HPDE6-E6E7 (cell line): ENCODE measurements around the gene CFAP92.
"Not testable (repeated sequence)": the region's sequence is repeated elsewhere in the genome, so short reads cannot be mapped to it uniquely, and the experiment has no call there.

ENCODE experiments used
- DNase-seq: peaks from one replicate; pipeline ENCODE4 v3.0.0; 2011; ENCODE audit warnings: missing footprints; ENCODE audit errors: extremely low spot score

CFAP92 gene

DNA sequence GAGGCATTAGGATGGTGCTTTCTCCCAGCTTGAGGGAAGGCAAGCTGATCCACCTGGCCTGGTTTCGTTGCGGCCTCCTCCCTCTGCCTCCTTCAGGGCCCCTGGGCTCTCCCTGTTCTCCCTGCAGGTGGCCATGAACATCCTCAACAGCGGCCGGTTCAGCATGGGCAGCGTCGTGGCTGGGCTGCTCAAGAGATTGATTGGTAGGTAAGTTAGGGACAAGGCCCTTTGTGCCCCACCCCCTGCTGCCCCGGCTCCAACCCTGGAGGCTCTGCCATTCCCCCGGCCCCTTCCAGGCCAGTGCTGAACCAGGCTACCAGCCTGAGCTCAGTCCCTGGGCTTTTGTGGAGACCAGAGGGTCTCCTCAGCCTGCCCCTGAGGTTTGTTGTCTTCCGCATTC lies 91.5 kb downstream of the CFAP92 start:
- no peak for DNase-seq

DNA sequence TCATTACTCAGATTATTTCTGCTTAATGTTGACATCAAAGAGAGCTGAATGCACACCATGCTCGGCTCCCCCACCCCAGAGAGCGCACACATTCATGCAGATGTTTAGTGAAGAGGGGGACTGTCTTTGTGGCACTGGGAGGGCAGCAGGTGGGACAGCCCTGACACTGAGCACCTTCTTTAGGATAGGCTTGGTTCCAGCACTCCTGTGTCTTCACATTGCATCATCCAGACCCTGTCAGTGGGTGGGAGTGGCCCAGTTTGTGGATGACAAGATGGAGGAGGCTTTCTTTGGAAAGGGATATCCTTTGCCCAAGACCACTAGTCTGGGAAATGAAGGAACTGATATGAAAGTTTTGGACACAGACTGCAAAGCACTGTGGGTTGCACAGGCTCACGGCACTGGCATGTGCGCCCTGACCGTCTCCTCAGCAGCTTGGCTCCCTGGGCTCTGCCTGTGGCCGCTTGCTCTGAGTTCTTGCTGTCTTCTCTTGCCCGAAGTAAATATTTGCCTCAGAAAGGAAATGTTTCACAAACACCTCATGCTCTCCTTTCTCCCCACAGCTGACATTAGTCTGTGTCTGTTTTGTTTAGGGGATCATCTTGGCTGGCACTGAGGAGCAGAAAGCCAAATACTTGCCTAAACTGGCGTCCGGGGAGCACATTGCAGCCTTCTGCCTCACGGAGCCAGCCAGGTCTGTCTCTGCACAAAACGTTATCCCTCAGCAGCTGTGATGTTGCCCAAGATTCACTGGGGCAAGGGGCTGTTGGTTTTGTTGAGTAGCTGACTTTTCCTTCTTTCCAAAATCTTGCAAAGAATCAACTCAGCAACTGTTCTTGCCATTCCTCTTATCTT lies 97.8 kb downstream of the CFAP92 start:
- DNase-seq, result no peak

DNA sequence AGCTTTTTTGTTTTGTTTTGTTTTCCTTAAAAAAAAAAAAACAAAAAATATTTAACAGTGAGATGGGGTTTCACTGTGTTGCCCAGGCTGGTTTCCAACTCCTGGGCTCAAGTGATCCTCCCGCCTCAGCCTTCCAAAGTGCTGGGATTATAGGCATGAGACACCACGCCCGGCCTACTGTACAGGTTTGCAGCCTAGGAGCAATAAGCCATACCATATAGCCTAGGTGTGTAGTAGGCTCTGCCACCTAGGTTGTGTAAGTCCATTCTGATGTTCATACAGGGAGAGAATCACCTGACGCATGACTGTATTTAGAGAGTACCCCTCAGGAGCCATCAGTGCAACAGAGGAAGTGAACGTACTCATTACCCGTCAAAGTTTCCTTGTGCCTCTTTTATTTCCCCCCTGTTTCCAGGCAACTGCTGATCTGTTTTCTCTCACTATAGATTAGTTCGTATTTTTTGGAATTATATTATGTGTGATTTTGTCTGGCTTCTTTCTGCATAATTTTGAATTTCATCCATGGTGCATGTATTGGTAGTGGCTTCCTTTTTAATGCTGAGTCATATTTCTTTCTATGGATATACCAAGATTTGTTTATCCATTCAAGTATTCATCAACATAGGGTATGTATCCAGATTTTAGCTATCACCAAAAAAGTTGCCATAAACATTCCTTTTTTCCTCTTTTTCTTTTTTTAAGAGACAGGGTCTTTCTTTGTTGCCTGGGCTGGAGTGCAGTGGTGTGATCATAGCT lies 104.6 kb downstream of the CFAP92 start:
- no peak for DNase-seq

DNA sequence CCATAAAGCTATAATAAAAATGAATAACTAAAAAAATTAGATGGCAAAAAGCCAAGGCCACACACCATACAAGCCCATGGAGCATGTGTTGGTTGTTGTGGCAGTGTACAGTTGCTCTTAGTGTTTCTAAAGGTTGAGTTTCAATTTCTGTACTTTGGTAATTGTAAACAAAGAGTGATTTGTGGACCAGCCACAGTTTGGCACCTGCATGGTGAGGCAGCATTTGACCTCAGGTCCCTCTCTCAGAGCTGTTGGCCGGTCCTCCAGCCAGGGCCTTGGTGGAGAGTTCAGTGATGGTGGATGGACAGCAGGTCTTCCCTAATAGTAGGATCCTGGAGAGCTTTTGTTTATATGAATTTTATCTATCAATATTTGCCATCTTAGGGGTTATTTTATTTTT lies 108.9 kb downstream of the CFAP92 start:
- DNase-seq, result no peak

- no peak for DNase-seq
These were observed 111.2 kb downstream of the CFAP92 start for GRCh38 chr3:128882719-128883118.

DNA sequence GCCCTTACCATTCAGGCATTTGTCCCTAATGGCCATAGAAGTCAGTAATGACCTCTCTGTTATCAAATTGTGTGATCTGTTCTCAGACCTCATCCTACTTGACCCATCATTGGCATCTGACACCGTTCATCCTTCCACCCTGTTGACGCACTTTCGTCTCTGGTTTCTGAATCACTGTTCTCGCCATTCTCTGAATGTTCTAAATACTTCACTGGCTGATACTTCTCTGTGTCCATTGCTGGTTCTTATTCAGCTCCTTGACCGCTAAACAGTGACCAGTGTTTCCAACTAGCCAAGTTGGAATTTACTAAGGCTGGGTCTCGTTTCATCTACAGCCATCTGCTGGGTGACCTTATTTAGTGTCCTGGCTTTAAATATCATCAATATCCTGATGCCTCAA lies 112.3 kb downstream of the CFAP92 start:
- DNase-seq, result no peak

- not testable (repeated sequence) for DNase-seq
These were observed 113.4 kb downstream of the CFAP92 start for GRCh38 chr3:128880455-128880854.

- no peak for DNase-seq
These were observed 113.9 kb downstream of the CFAP92 start for GRCh38 chr3:128879991-128880390.

DNA sequence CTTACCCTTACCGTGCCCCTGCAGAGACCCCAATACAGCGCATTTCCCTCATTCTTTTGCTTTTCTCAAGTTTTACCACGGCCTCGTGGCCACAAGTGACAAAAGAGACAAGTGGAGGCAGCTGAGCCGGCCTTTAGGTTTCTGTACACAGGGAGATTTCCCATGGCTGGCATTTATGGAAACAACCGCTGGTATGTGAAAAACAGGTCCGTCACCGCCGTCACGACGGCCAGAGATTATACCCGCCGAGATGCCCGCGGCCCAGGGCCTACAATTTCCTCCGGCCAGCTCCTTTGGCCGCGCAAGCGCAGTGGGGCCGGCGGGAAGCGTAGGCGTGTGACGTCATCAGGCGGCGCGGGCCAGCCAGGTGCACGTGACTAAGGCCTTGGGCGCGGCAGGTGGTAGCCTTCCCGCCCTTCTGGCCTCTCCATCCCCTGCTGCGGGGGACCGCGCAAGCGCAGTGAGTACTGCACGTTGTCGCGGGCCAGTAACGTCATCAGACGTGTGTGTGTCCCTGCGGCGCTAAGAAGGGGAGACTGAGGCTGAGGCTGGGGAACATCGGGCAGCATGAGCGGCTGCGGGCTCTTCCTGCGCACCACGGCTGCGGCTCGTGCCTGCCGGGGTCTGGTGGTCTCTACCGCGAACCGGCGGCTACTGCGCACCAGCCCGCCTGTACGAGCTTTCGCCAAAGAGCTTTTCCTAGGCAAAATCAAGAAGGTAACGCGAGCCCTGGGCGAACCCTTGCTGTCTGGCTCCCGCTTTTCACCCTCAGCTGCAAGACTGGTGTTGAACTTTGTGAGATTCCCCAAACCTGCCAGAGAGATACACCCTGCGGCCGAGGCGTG lies 114.5 kb downstream of the CFAP92 start, which contains the start of gene ACAD9:
ACAD9 (plus strand) TSS at position 496 of the 845 bp plus-strand sequence; CDS start at position 568, 72 bp downstream.
- DNase-seq, result peak; percentile 99

- DNase-seq, result peak; percentile 53
These were observed 115.2 kb downstream of the CFAP92 start for GRCh38 chr3:128878556-128879124.

DNA sequence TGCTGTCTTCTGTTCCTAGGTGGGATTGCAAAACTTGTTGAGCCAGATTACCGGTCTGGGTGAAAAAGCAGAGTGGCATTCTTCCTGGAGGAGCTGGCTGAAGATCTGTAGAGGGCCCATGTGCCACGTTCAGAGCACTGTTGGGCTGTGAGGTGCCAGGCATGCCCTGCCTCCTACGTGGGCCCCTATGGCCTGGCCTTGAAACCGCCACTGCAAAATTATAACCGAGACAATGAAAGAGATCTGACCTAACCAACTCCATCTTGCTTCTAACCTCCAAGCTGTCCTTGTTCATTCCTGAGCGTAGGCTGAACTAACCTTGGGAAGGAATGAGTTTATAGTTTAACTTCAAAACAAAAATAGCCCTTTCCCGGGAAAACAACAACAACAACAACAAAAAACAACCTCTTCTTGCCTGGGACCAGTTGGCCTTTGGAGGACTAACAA lies 115.8 kb downstream of the CFAP92 start:
- DNase-seq, result no peak

DNA sequence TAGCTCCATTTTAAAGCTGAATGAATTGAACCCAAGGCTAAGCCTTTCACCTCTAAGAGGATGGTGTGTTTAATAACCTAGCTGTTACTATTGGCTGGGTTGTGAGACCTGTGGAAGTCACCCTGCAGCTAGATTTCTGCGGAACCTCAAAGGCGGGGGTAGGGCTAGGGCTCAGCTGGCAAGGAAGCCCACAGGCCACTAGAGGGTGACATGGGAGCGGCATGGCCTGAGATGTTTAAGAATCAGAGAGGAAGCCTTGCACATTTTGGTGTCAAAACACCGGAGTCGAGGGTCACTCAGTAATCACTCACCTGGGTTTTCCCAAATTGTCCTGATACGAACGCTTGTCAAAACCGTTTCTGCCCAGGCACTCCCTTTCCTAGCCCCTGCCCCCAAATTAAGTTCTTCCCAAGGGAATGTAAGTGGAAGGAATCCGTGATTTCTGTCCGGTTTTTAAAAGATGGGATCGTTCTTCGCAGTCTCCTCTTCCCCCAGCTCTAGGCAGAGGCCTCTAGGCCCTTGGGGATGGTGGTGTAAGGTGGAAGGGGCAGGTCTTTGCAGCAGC lies 118.2 kb downstream of the CFAP92 start:
- no peak for DNase-seq

DNA sequence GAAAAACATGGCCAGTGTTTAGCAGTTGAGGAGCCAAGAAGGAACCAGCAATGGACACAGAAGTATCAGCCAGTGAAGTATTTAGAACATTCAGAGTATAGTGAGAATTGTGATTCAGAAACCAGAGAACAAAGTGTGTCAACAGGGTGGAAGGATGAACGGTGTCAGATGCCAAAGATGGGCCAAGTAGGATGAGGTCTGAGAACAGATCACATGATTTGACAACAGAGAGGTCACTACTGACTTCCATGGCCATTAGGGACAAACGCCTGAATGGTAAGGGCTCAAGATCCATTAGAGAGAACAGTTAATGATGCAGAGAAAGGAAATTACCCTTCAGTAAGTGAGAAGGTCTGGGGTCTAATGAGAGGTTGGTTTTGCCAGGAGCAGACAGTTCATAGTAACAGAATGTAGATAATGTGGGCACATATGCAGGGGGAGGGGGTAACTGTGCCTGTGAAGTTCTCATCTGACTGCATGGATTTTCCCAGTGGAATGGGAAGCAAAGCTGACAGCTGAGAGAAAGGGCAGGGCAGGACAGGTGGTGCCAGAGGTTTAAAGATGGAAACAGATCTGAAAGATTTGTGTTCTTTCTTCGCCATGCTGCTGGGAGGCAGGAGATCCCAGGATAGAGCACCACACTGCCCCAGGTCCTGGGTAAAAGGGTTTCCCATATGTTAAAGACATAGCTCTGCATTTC lies 119.2 kb downstream of the CFAP92 start:
- DNase-seq, result no peak

- peak; percentile 17 for DNase-seq
These were observed 120.4 kb downstream of the CFAP92 start for GRCh38 chr3:128873244-128874022.

GRCh38 chr3:128872744-128873143 lies 121.1 kb downstream of the CFAP92 start:
- no peak for DNase-seq

GRCh38 chr3:128872282-128872681 lies 121.6 kb downstream of the CFAP92 start:
- DNase-seq, result no peak

- DNase-seq, result no peak
These were observed 123.5 kb downstream of the CFAP92 start for GRCh38 chr3:128870347-128870746.

DNA sequence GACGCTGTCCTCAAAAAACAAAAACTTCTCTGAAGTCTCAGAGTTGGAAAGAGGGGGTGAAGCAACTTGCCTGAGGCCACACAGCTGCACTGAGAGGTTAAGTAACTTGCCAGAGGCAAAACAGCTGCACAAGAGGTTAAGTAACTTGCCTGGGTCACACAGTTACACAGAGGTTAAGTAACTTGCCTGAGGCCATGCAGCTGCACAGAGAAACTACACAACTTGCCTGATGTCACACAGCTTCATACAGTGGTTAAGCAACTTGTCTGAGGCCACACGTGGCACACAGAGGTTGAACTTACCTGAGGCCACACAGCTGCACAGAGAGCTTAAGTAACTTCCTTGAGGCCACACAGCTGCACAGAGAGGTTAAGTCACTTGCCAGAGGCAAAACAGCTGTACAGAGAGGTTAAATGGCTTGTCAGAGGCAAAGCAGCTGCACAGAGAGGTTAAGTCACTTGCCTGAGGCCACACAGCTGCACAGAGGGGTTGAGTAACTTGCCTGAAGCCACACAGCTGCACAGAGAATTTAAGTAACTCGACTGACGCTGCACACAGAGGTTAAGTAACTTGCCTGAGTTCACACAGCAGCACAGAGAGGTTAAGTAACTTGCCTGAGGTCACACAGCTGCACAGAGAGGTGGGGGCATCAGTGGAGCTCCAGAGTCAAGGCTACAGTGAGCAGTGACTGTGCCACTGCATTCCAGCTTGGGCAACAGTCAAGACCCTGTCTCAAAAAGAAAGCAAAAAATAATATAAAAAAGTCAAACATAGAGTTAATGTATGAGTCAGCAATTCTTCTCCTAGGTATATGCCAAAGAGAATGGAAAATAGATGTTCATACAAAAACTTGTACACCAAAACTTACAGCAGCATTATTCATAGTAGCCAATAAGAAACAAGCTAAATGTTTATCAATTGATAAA lies 126.4 kb downstream of the CFAP92 start:
- DNase-seq, result no peak
